Measurements from ENCODE around the gene MAP2K5.

GRCh38 chr15:67832031-67832551 is 289.6 kb downstream of the MAP2K5 start:
- TF ChIP-seq, protein P1, sequence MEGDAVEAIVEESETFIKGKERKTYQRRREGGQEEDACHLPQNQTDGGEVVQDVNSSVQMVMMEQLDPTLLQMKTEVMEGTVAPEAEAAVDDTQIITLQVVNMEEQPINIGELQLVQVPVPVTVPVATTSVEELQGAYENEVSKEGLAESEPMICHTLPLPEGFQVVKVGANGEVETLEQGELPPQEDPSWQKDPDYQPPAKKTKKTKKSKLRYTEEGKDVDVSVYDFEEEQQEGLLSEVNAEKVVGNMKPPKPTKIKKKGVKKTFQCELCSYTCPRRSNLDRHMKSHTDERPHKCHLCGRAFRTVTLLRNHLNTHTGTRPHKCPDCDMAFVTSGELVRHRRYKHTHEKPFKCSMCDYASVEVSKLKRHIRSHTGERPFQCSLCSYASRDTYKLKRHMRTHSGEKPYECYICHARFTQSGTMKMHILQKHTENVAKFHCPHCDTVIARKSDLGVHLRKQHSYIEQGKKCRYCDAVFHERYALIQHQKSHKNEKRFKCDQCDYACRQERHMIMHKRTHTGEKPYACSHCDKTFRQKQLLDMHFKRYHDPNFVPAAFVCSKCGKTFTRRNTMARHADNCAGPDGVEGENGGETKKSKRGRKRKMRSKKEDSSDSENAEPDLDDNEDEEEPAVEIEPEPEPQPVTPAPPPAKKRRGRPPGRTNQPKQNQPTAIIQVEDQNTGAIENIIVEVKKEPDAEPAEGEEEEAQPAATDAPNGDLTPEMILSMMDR (IDR thresholded peaks at IDR 0.05) = no peak
- no peak for TF ChIP-seq POLR2AphosphoS5 (IDR thresholded peaks at IDR 0.05)
